Stimulated activated CD4-positive, alpha-beta T cell treated with anti-CD3 and anti-CD28 coated beads, TNF-alpha, amount 100 ng/mL, for 48 hours (primary cell): ENCODE measurements around the gene FNDC5.

Experiments used
- DNase-seq, 3 donors: peaks; one replicate each; pipeline ENCODE4 v3.0.0-alpha.2; 2020; ENCODE audit warnings: low read depth in 3 of 3

FNDC5 gene

DNA sequence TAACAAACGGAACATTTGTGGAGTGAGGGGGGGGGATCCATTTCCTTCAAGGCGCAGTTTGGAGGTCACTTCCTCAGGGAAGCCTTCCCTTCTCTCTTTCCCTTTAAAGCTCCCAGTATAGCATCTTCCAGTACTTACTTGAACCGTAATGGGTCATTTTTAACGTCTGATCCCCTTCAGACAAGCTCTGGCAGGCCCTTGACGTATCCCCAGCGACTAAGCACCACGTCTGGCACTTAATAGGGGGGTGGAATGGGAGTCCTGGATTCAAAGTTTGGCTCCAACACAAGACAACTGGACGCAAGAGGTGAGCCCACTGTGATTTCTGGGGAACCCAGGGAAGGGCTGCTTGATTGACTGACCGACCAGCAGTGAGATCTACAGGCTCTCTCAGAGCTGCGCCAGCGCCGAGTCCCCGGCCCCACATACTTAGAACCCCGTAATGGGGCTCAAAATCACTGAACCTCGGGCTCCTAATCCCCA lies 54.0 kb downstream of the FNDC5 start:
- no peak for DNase-seq

DNA sequence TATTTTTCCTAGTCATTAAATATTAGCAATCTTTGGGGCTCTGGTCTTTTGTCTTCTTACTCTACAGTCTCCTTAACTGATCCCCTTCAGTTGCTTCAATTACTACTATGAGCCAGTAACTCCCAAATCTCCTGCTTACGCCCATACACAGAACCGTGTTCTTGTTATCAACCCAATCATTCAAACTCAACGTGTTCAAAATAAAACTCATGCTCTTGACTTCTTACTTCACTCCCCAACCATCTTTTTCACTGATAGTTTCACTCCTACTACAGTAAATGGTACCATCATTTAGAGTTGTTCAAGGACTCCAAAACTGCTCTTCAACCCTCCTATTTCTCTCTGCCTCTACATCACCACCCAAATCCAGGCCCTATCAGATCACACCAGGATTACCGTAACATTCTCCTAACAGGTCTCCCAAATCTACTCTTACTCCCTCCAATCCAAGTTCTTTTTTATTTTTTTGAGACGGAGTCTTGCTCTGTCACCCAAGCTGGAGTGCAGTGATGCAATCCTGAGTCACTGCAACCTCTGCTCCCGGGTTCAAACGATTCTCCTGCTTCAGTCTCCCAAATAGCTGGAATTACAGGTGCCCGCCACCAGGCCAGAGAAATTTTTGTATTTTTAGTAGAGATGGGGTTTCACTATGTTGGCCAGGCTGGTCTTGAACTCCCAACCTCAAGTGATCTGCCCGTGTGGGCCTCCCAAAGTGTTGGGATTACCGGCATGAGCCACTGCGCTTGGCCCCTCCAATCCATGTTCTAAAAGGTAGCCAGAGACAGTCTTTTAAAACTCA lies 56.6 kb downstream of the FNDC5 start:
- no peak for DNase-seq
